HUES64 (cell line): ENCODE measurements around the gene CDH4.

Experiments used
- H3K27ac ChIP-seq: 2 replicates; pipeline ENCODE4 v1.7.0; 2013; ENCODE audit warnings: low read depth, low read length, inconsistent platforms
- H3K27me3 ChIP-seq: 2 replicates; pipeline ENCODE4 v1.6.1; 2013; ENCODE audit warnings: mild to moderate bottlenecking, low read length; ENCODE audit not compliant: insufficient read depth
- H3K36me3 ChIP-seq: 2 replicates; pipeline ENCODE4 v1.6.1; 2013; ENCODE audit warnings: mild to moderate bottlenecking, low read length; ENCODE audit not compliant: insufficient read depth
- H3K4me1 ChIP-seq: 2 replicates; pipeline ENCODE4 v1.6.1; 2013; ENCODE audit warnings: mild to moderate bottlenecking, low read length, moderate library complexity; ENCODE audit not compliant: insufficient read depth
- H3K4me3 ChIP-seq: 2 replicates; pipeline ENCODE4 v1.5.1; 2013; ENCODE audit warnings: mild to moderate bottlenecking, low read length, moderate library complexity
- H3K9ac ChIP-seq: 2 replicates; pipeline ENCODE4 v1.6.1; 2013; ENCODE audit warnings: mild to moderate bottlenecking, low read depth, low read length
- H3K9me3 ChIP-seq: 2 replicates; pipeline ENCODE4 v1.6.1; 2013; ENCODE audit warnings: low read depth, low read length; ENCODE audit not compliant: insufficient read depth
- WGBS: fragments of 150-250, 120-280 bp; methylation state at CpG from one replicate; pipeline ENCODE4 v1.1.7; 2013; ENCODE audit warnings: missing lambda C conversion rate; 5-methylcytosine and 5-hydroxymethylcytosine counted together

CDH4 gene

GRCh38 chr20:61795669-61796630 is 543.9 kb downstream of the CDH4 start:
- no peak overlapping the region for H3K27ac ChIP-seq
- no peaks in the 10 kb centered on the region for H3K36me3 ChIP-seq
- H3K27me3 ChIP-seq = no peaks in the 10 kb centered on the region
- H3K9me3 ChIP-seq = no peaks in the 10 kb centered on the region
- no peak overlapping the region for H3K4me3 ChIP-seq
- WGBS = 93% methylated on average over 15 of the region's 15 CpGs
- H3K4me1 ChIP-seq = no peaks in the 10 kb centered on the region
- H3K9ac ChIP-seq = no peak overlapping the region

DNA sequence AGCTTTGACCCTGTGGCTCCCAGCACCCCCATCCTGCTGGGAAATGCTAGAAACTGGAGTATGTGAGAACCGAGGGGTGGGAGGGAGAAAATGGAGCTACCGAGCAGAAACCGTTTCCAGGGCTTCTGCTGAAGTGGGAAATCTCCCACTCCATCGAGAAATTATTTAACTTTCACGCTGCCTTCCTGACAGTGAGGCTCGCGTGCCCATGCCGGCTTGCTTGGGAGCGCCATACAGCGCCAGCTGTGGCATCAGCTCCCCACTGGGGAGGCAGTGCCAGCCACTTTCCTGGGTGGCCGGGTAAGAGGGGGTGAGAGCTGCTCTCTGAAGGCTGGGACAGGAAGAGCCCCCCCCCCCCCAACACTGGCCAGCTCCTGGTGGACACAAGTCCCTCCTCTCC is 544.7 kb downstream of the CDH4 start:
- Histone ChIP-seq H3K4me3 (no peak overlapping the region), H3K4me1 (no peaks in the 10 kb centered on the region), H3K27ac (no peak overlapping the region), H3K36me3 (no peaks in the 10 kb centered on the region), H3K27me3 (no peaks in the 10 kb centered on the region), H3K9me3 (no peaks in the 10 kb centered on the region), H3K9ac (no peak overlapping the region)
- WGBS = 89% methylated on average over 10 of the region's 11 CpGs

DNA sequence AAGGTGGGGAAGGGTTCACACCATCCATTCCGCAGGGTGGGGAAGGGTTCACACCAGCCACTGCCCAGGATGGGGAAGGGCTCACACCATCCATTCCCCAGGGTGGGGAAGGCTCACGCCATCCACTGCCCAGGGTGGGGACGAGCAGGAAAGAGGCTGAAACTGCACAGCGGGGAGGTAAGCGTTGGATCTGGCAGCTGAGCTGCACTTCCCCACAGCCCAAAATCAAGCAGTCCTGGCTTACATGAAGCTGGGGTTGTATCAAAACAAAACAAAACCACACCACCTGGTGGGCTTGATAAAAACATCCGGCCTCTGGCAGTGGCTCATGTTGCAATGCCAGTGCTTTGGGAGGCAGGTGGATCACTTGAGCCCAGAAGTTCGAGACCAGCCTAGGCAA is 545.1 kb downstream of the CDH4 start:
- H3K9ac ChIP-seq = no peak overlapping the region
- 69% methylated on average over 7 of the region's 7 CpGs for WGBS
- H3K9me3 ChIP-seq = no peaks in the 10 kb centered on the region
- no peak overlapping the region for H3K27ac ChIP-seq
- H3K36me3 ChIP-seq = no peaks in the 10 kb centered on the region
- no peaks in the 10 kb centered on the region for H3K27me3 ChIP-seq
- no peak overlapping the region for H3K4me3 ChIP-seq
- no peaks in the 10 kb centered on the region for H3K4me1 ChIP-seq

GRCh38 chr20:61797971-61798411 is 545.9 kb downstream of the CDH4 start:
- Histone ChIP-seq H3K36me3 (no peaks in the 10 kb centered on the region), H3K27me3 (no peaks in the 10 kb centered on the region), H3K9me3 (no peaks in the 10 kb centered on the region), H3K4me1 (no peaks in the 10 kb centered on the region), H3K27ac (no peak overlapping the region), H3K4me3 (no peak overlapping the region), H3K9ac (no peak overlapping the region)
- 91% methylated on average over 25 of the region's 25 CpGs for WGBS

DNA sequence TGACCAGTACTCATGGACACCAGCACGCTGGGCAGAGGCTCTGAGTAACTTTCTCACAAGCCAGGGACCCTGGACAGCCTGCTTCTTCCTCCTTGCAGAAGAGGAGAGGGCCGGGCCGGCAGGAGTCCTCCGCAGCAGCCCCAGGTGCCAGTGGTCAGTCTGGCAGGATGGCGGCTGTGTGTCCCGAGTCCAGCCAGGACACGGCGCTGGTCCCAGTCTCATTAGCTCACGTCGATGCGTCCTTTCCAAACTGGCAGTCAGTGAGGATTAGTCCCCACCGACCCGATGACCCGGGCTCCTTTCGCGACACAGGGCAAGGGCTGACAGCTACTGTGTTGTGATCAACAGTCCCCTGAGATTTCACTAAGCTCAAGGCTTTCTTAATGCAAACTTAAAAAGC is 546.6 kb downstream of the CDH4 start:
- WGBS = 93% methylated on average over 16 of the region's 16 CpGs
- no peaks in the 10 kb centered on the region for H3K36me3 ChIP-seq
- H3K9ac ChIP-seq = no peak overlapping the region
- no peaks in the 10 kb centered on the region for H3K9me3 ChIP-seq
- H3K4me3 ChIP-seq = no peak overlapping the region
- no peaks in the 10 kb centered on the region for H3K27me3 ChIP-seq
- H3K27ac ChIP-seq = no peak overlapping the region
- H3K4me1 ChIP-seq = no peaks in the 10 kb centered on the region

DNA sequence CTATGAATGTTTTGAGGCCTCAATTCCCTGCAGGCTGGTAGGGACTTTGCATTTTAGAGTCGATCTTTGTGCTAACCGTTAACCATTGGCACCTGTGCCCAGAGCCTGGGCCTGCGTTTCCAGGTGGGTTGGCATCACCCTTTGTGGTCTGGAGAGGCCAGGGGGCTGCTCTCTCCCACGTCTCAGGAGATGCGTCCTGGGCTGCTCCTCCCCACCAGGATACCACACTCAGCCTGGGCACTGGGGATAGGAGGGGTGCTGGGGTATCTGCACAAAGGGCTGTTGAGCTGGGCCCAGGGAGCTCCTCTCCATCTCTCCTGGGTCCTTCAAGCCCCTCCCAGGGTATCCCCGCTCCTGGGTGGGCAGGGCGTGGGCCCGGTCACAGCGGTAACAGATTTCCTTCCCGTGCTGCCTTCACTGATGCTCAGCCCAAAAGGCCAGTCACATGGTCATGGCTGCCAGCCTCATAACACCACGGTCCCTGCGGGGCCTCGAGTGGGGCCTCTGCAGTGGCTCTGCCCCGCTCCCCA is 547.4 kb downstream of the CDH4 start:
- 94% methylated on average over 12 of the region's 14 CpGs for whole genome bisulfite sequencing
- no peaks in the 10 kb centered on the region for H3K4me1 ChIP-seq
- H3K36me3 ChIP-seq = no peaks in the 10 kb centered on the region
- no peak overlapping the region for H3K9ac ChIP-seq
- H3K27ac ChIP-seq = no peak overlapping the region
- no peaks in the 10 kb centered on the region for H3K27me3 ChIP-seq
- H3K9me3 ChIP-seq = no peaks in the 10 kb centered on the region
- no peak overlapping the region for H3K4me3 ChIP-seq

GRCh38 chr20:61799928-61800327 is 547.9 kb downstream of the CDH4 start:
- no peaks in the 10 kb centered on the region for H3K27me3 ChIP-seq
- no peak overlapping the region for H3K9ac ChIP-seq
- H3K4me1 ChIP-seq = no peaks in the 10 kb centered on the region
- no peak overlapping the region for H3K27ac ChIP-seq
- no peaks in the 10 kb centered on the region for H3K9me3 ChIP-seq
- H3K4me3 ChIP-seq = no peak overlapping the region
- H3K36me3 ChIP-seq = no peaks in the 10 kb centered on the region
- 92% methylated on average over 21 of the region's 21 CpGs for WGBS

DNA sequence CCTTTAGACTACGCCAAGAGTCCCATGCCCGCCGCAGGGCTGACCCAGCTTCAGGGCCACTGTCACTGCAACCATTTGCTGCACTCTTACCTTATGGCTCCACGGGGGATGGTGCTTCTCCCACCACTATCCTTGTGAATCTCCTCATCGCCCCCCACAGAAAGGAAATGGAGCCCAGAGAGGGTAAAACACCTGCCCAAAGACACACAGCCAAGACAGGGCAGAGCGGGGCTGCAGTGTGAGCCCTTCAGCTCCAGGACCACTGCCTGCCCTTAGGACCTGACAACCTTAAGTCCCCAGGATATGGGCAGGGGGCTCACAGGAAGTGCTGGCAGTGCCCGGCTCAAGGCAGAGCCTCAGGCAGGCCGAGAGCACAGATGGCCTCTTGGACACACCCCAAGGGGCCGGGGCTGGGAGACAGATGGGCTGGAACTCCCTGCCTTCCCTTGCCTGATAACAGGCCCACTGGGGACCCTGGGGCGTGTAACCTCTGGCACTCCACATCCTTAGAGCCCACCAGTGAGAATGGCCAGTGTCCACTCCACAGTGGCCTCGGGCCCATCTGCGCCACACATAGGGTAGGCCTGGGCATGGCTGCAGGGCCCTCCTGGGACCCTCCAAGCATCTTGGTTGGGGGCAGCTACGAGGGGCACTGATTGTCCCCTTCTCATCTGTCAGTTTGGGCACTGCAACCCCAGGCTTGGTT is 548.5 kb downstream of the CDH4 start:
- Histone ChIP-seq H3K4me3 (no peak overlapping the region), H3K9ac (no peak overlapping the region), H3K27me3 (no peaks in the 10 kb centered on the region), H3K9me3 (no peaks in the 10 kb centered on the region), H3K36me3 (no peaks in the 10 kb centered on the region), H3K27ac (no peak overlapping the region), H3K4me1 (no peaks in the 10 kb centered on the region)
- WGBS = 91% methylated on average over 13 of the region's 13 CpGs

DNA sequence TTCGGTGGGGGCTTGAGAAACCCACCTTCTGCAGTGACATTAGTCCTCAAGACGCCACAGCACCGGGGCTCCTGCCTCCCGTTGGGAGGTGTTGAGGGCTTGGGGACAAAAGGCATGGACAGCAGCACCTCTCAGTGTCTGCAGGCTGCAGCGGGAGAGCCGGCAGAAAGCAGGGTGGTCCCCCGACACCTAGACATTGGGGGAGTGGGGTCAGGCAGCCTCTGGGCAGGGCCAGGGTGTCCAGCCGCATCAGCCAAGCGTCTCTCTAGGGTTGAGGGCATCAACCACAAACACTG is 549.0 kb downstream of the CDH4 start:
- WGBS = 94% methylated on average over 9 of the region's 9 CpGs
- H3K27me3 ChIP-seq = no peaks in the 10 kb centered on the region
- no peaks in the 10 kb centered on the region for H3K4me1 ChIP-seq
- H3K27ac ChIP-seq = no peak overlapping the region
- no peak overlapping the region for H3K9ac ChIP-seq
- no peak overlapping the region for H3K4me3 ChIP-seq
- H3K9me3 ChIP-seq = no peaks in the 10 kb centered on the region
- no peaks in the 10 kb centered on the region for H3K36me3 ChIP-seq

DNA sequence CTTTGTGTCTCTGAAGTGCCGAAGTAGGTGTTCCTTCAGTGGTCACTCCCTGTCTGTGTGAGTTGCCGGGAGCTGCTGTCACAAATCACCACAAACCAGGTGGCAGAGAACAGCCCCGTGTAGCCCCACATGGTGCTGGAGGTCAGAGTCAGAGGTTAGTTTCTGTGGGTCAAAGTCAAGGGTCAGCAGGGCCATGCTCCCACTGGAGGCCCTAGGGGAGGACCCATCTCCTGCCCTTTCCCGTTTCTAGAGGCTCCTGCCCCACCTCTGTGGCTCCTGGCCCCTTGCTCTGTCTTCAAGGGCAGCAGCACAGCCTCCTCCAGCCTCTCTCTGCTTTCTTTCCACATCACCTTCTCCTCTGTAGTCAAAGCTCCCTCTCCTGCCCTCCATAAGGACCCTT is 549.4 kb downstream of the CDH4 start:
- H3K27me3 ChIP-seq = no peaks in the 10 kb centered on the region
- no peak overlapping the region for H3K27ac ChIP-seq
- no peak overlapping the region for H3K4me3 ChIP-seq
- no peaks in the 10 kb centered on the region for H3K36me3 ChIP-seq
- no peaks in the 10 kb centered on the region for H3K9me3 ChIP-seq
- no peak overlapping the region for H3K9ac ChIP-seq
- 93% methylated on average over 4 of the region's 4 CpGs for WGBS
- no peaks in the 10 kb centered on the region for H3K4me1 ChIP-seq

DNA sequence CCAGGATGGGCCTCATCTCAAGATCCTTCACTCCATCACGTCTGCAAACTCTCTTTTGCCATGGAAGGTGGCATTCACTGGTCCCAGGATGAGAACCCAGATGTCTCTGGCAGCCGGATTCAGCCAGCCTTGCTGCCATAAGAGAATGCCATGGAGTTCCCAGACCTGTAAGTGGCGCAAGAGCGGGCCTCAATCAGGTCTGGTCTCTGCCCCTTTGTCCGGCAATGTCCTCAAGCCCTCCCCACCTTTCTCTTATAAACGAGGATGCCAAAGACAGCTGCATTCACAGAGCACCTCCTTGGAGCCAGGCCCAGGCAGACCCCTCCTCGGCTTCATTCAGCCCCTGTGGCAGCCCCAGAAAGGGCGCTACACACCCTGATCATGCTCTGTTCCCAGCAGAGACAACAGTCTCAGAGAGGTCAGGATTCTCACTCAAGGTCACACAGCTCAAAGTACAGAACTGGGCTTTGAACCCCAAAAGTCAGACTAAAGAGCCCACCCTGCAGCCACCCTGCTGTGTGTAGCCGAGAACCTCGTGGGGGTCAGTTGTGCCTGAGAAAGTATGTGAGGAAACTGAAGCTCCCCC is 549.9 kb downstream of the CDH4 start:
- no peaks in the 10 kb centered on the region for H3K4me1 ChIP-seq
- H3K9ac ChIP-seq = no peak overlapping the region
- no peaks in the 10 kb centered on the region for H3K27me3 ChIP-seq
- H3K4me3 ChIP-seq = no peak overlapping the region
- no peaks in the 10 kb centered on the region for H3K9me3 ChIP-seq
- H3K27ac ChIP-seq = no peak overlapping the region
- WGBS = 90% methylated on average over 10 of the region's 10 CpGs
- H3K36me3 ChIP-seq = no peaks in the 10 kb centered on the region
